Ecto neural progenitor cell (in vitro differentiated cells): ENCODE results near the gene HOXA7.
A peak's percentile ranks its signal among the peaks of the same experiment; 100 is the strongest.

Experiments
- DNase-seq: peaks from one replicate; pipeline ENCODE4 v3.0.0-alpha.2; 2018; ENCODE audit warnings: low spot score

HOXA7 gene

GRCh38 chr7:27107391-27108381 lies 48.8 kb downstream of the HOXA7 start:
- no peak for DNase-seq

GRCh38 chr7:27106901-27107240 lies 49.6 kb downstream of the HOXA7 start:
- no peak for DNase-seq

- peak; percentile 75 for DNase-seq
These were observed 50.1 kb downstream of the HOXA7 start for GRCh38 chr7:27106181-27106900.

DNA sequence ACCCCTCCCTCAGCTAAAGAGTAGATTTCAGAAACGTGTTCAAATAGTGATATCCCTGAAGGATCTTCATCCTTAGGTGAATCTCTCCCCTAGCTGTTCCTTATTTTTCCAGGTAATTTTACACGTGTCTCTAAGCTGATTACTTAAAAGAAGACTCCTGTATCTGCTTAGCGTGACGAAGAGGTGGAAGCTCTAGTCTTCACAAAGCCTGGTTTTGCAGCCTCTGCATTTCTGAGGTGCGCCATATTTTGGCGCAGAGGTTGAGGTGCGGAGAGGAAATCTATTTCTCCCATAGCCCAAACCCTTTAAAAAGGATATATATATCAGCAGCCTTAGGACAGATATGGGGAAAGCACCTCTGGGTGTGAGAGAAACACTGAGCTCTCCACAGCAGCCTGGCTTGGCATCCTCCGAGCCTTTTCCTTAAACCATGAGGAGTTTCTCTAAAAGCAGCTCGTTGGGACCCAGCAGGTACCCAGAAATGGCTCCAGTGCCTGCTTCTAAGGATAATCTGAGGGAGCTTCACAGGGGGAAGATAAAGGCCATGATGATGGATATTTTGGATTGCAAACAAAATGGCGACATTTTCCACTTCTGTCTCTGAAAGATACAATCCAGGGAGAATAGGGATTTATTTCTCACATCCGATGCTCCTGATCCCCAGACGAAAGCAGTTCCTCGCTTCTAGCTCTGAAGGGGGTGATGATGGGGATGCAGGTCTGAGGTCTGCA lies 51.0 kb downstream of the HOXA7 start:
- no peak for DNase-seq

DNA sequence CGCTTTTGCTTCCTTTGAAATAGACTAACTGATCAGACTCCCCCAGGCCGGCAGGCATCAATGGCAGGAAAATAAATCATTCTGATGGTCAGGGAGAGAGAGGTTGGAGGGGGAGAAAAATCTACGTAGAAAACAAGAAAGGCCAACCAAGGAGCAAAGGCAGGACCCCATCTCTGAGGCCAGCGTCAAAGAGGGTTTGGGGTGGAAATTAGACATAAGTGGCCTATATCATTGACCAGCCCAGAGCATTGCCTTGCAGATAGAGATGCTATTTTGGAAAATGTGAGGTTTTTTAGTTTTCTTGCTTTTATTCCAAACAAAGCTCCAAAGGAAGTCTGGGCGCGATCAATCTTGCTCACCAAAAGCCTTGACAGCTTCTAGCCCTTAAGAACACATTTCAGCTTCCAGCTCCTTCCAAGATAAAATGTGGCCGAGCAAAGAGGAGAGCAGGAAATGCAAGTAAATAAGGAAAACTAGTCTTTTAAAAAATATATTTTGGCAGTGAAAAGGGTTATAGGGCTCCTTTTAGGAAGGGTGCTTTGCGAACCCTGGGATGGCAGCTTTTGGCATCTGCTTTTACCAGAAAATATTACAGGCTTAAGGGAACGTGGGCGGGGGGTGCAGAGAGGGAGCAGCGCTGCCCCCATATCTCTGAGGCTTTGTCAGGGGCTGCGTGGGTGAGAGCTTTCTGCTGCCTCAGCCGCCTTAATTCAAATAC lies 52.0 kb downstream of the HOXA7 start:
- DNase-seq = no peak
